Measurements from ENCODE around the gene USP3.

DNA sequence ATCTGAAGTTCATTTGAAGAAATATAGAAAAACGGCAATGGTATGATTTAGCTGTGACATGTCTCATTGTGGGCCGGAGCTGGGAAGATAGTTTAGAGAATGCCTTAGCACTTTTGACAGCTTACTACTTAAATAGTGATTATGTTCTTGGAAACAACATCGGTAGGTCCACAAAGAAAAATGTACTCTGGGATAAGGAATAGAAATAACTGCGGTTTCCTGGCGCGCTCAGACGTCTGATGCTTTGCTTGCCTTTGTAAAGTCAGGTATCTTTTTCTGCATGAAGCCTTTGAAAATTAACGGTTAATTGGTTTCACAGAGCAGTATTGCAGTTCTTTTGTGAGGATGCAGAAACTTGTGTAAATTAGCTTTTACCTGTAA, 1.4 kb downstream of the USP3 start:
- TF ChIP-seq POLR2A (IDR thresholded peaks at IDR 0.05; ENCODE audit: low read depth, low read length) (no peak), SPI1 (IDR thresholded peaks at IDR 0.05; ENCODE audit: low read depth, low read length) (no peak), POLR2AphosphoS5 (IDR thresholded peaks at IDR 0.05; ENCODE audit: low read depth, low read length) (no peak), TAF1 (IDR thresholded peaks at IDR 0.05; ENCODE audit: low read depth, low read length) (no peak), PAX5 (IDR thresholded peaks at IDR 0.05; ENCODE audit: insufficient read depth, low read length, severe bottlenecking) (no peak), POU2F2 (IDR thresholded peaks at IDR 0.05; ENCODE audit: low read depth, low read length) (no peak)

Measured in GM12891 (cell line).